ENCODE results near the gene LCN6.

LCN6 gene

GRCh38 chr9:136695955-136696354 lies 52.4 kb downstream of the LCN6 start:
- DNase-seq (ENCODE audit: insufficient read length, low spot score) (no peak), FAIRE-seq (no peak)
- TF ChIP-seq, protein P1, sequence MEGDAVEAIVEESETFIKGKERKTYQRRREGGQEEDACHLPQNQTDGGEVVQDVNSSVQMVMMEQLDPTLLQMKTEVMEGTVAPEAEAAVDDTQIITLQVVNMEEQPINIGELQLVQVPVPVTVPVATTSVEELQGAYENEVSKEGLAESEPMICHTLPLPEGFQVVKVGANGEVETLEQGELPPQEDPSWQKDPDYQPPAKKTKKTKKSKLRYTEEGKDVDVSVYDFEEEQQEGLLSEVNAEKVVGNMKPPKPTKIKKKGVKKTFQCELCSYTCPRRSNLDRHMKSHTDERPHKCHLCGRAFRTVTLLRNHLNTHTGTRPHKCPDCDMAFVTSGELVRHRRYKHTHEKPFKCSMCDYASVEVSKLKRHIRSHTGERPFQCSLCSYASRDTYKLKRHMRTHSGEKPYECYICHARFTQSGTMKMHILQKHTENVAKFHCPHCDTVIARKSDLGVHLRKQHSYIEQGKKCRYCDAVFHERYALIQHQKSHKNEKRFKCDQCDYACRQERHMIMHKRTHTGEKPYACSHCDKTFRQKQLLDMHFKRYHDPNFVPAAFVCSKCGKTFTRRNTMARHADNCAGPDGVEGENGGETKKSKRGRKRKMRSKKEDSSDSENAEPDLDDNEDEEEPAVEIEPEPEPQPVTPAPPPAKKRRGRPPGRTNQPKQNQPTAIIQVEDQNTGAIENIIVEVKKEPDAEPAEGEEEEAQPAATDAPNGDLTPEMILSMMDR (IDR thresholded peaks at IDR 0.05; ENCODE audit: insufficient read depth, missing control alignments): no peak

GRCh38 chr9:136695435-136695895 lies 52.9 kb downstream of the LCN6 start:
- DNase-seq (ENCODE audit: insufficient read length, low spot score) (no peak), FAIRE-seq (no peak)
- TF ChIP-seq, protein P1 (IDR thresholded peaks at IDR 0.05; ENCODE audit: insufficient read depth, missing control alignments): no peak

DNA sequence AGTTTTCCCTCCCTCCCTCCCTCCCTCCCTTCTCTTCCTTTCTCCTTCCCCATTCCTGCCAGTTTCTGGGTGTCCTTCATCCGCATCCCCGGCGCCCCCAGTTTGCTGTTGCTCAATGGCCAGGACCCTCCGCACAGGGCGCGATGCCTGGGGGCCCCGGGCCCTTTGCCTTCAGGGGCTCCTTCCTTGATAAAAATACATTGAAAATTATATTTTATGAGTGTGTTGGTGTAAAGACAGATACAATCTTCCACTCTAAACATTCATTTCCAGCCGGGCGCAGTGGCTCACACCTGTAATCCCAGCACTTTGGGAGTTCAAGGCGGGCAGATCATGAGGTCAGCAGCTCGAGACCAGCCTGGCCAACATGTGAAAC lies 53.5 kb downstream of the LCN6 start:
- DNase-seq (ENCODE audit: insufficient read length, low spot score) (no peak), FAIRE-seq (no peak)
- TF ChIP-seq, protein P1 (IDR thresholded peaks at IDR 0.05; ENCODE audit: insufficient read depth, missing control alignments): no peak

- FAIRE-seq: no peak
- DNase-seq (ENCODE audit: insufficient read length, low spot score): peak; percentile 89
- TF ChIP-seq, protein P1 (IDR thresholded peaks at IDR 0.05; ENCODE audit: insufficient read depth, missing control alignments): peak; percentile 39
Measured at GRCh38 chr9:136694163-136694871, 54.0 kb downstream of the LCN6 start.

All from D721Med (cell line).